Epithelial cell of umbilical artery (primary cell): ENCODE results near the gene ABCD2. TPM values are rescaled to one million over a fixed set of nuclear protein-coding genes. Genes with fewer than 3 reads are reported as not detected.

Source experiments
- total RNA-seq: library from RNA; depleted of rRNA; stranded (reverse); fragments of >200 nt; gene quantifications from 2 replicates; pipeline ENCODE4 v1.2.3, GENCODE V29; 2014

ABCD2 gene
- not detected in 2 replicates for total RNA-seq

DNA sequence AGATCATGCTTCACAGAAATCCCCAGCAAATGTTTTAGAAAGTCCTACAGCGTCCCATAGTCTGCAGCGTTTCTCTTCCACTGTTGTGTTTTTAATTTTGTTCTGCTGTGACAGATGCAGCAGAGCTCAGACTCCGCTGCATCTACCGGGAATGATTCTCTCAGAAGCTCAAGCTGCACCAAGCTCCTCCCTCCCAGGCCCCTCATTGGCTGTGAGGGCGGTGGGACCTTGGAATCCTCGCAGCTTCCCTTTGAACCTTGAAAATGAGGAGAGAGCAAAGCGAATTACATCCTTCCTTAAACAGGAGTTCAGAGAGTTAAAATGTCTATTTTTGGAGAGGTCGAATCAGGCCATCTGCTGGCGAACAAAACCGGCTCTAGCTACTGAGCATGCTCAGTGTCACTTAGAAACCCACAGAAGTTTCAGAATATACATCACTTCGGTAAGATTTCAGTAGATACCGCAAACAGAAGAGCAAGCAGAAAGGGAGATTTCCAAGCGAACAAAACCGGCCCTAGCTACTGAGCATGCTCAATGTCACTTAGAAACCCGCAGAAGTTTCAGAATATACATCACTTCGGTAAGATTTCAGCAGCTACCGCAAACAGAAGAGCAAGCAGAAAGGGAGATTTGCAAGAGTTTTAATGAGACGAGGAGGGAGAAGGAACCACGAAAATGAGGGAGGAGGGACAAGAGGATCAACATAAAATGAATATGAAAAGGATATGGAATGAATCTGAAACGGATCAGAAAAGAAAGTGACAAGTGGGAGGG, at the start of gene ABCD2:
Gene ABCD2, minus strand, starts transcription at position 144 of the 774 bp plus-strand sequence. CDS start 188 bp downstream, outside the sequence.

Other genes with a start within 250 kb of the ABCD2 start
- 1.6 and 3.2 TPM in 2 replicates for gene KIF21A, start 176.7 kb downstream of the ABCD2 start, total RNA-seq